ENCODE results near the gene R3HDML.

- TF ChIP-seq CTCF (IDR thresholded peaks at IDR 0.05; ENCODE audit: insufficient read depth, low read length) (no peak), SPI1 (IDR thresholded peaks at IDR 0.05; ENCODE audit: borderline replicate concordance, low read depth) (no peak)
These were observed 25.7 kb downstream of the R3HDML start for GRCh38 chr20:44362466-44362940.

Measured in HL-60 (cell line).